GM23338 (cell line): Measurements from ENCODE around the gene KCNK15. TPM values are rescaled to one million over a fixed set of nuclear protein-coding genes. Genes with fewer than 3 reads are reported as not detected.

Experiments used
- polyA plus RNA-seq: library from polyadenylated mRNA; unstranded; fragments of >200 nt; fragmentation: Nextera tagmentation; extraction: Ambion mirVana; gene quantifications from 2 replicates; pipeline ENCODE4 v1.2.1, GENCODE V29; 2016
- total RNA-seq: library from RNA; depleted of rRNA; stranded (reverse); fragments of >200 nt; shearing (Covaris generic); gene quantifications from 2 replicates; pipeline ENCODE4 v1.2.3, GENCODE V29; 2014; rRNA removed
- TF ChIP-seq, protein P1 (sequence below): fragments of 250-450 bp; sonication (Bioruptor Pico); IDR thresholded peaks from 2 replicates; pipeline ENCODE4 v1.5.0; 2020; ENCODE audit warnings: mild to moderate bottlenecking, moderate library complexity
- TF ChIP-seq, protein P2 (sequence below), 2 experiments: fragments of 200-600 bp in 1 of 2; sonication (generic) in 1 of 2; conservative IDR thresholded peaks; 2 replicates each; pipeline versions ENCODE4 v1.5.1 to v1.6.1; 2016 to 2017; ENCODE audit warnings: antibody characterized with exemption in 2 of 2, low read depth in 2 of 2, mild to moderate bottlenecking in 2 of 2, moderate library complexity in 1 of 2

Gene KCNK15
- total and polyA plus RNA-seq, 2 experiments from 2014 or later = 0.63 to 3.3 TPM

DNA sequence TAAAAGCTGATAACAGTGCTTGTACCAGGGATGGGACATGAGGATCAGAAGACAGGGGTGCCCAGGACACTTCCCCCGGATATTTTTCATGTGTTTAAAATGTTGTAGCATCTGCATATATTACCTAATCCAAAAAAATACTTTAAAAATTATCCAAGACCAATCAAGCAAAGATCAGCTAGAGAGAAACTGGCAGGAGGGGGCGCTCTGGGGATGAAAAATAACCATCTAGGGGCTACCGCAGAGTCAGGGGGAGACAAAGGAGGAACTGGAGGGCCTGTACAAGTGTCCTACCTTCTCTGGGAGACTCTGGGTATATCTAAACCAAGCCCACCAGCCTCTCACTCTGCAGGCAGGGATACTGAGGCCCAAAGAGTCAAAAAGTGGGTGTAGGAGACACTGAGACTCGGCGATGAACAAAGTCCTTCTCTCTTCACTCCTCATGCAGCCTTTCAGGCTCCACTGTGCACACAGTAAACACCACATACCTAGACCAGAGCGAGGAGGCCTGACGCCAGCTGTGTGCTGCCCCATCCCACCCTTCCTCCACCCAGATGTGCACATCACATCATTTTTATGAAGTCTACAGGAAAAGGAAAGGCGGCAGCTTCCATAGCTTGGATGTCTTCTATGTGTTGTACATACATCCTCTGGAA, 54.9 kb downstream of the KCNK15 start (continued):
- TF ChIP-seq, protein P1, sequence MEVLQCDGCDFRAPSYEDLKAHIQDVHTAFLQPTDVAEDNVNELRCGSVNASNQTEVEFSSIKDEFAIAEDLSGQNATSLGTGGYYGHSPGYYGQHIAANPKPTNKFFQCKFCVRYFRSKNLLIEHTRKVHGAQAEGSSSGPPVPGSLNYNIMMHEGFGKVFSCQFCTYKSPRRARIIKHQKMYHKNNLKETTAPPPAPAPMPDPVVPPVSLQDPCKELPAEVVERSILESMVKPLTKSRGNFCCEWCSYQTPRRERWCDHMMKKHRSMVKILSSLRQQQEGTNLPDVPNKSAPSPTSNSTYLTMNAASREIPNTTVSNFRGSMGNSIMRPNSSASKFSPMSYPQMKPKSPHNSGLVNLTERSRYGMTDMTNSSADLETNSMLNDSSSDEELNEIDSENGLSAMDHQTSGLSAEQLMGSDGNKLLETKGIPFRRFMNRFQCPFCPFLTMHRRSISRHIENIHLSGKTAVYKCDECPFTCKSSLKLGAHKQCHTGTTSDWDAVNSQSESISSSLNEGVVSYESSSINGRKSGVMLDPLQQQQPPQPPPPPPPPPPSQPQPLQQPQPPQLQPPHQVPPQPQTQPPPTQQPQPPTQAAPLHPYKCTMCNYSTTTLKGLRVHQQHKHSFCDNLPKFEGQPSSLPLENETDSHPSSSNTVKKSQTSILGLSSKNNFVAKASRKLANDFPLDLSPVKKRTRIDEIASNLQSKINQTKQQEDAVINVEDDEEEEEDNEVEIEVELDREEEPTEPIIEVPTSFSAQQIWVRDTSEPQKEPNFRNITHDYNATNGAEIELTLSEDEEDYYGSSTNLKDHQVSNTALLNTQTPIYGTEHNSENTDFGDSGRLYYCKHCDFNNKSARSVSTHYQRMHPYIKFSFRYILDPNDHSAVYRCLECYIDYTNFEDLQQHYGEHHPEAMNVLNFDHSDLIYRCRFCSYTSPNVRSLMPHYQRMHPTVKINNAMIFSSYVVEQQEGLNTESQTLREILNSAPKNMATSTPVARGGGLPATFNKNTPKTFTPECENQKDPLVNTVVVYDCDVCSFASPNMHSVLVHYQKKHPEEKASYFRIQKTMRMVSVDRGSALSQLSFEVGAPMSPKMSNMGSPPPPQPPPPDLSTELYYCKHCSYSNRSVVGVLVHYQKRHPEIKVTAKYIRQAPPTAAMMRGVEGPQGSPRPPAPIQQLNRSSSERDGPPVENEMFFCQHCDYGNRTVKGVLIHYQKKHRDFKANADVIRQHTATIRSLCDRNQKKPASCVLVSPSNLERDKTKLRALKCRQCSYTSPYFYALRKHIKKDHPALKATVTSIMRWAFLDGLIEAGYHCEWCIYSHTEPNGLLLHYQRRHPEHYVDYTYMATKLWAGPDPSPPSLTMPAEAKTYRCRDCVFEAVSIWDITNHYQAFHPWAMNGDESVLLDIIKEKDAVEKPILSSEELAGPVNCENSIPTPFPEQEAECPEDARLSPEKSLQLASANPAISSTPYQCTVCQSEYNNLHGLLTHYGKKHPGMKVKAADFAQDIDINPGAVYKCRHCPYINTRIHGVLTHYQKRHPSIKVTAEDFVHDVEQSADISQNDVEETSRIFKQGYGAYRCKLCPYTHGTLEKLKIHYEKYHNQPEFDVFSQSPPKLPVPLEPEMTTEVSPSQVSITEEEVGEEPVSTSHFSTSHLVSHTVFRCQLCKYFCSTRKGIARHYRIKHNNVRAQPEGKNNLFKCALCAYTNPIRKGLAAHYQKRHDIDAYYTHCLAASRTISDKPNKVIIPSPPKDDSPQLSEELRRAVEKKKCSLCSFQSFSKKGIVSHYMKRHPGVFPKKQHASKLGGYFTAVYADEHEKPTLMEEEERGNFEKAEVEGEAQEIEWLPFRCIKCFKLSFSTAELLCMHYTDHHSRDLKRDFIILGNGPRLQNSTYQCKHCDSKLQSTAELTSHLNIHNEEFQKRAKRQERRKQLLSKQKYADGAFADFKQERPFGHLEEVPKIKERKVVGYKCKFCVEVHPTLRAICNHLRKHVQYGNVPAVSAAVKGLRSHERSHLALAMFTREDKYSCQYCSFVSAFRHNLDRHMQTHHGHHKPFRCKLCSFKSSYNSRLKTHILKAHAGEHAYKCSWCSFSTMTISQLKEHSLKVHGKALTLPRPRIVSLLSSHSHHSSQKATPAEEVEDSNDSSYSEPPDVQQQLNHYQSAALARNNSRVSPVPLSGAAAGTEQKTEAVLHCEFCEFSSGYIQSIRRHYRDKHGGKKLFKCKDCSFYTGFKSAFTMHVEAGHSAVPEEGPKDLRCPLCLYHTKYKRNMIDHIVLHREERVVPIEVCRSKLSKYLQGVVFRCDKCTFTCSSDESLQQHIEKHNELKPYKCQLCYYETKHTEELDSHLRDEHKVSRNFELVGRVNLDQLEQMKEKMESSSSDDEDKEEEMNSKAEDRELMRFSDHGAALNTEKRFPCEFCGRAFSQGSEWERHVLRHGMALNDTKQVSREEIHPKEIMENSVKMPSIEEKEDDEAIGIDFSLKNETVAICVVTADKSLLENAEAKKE (CRISPR knock-in tag) = no peak
- TF ChIP-seq, protein P2, sequence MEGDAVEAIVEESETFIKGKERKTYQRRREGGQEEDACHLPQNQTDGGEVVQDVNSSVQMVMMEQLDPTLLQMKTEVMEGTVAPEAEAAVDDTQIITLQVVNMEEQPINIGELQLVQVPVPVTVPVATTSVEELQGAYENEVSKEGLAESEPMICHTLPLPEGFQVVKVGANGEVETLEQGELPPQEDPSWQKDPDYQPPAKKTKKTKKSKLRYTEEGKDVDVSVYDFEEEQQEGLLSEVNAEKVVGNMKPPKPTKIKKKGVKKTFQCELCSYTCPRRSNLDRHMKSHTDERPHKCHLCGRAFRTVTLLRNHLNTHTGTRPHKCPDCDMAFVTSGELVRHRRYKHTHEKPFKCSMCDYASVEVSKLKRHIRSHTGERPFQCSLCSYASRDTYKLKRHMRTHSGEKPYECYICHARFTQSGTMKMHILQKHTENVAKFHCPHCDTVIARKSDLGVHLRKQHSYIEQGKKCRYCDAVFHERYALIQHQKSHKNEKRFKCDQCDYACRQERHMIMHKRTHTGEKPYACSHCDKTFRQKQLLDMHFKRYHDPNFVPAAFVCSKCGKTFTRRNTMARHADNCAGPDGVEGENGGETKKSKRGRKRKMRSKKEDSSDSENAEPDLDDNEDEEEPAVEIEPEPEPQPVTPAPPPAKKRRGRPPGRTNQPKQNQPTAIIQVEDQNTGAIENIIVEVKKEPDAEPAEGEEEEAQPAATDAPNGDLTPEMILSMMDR (conservative IDR thresholded peaks at IDR 0.05; ENCODE audit: low read depth in 2 of 2) = peak; percentile 71 to 85

Other genes starting within 250 kb of the KCNK15 start
- gene SERINC3, start 223.8 kb upstream of the KCNK15 start, total RNA-seq = 25.4 and 33.0 TPM in 2 replicates
- 18.1 and 18.6 TPM in 2 replicates for gene SERINC3, start 223.8 kb upstream of the KCNK15 start, polyA plus RNA-seq
- gene PKIG, start 163.3 kb upstream of the KCNK15 start, total RNA-seq = 23.9 and 33.2 TPM in 2 replicates
- gene PKIG, start 163.3 kb upstream of the KCNK15 start, polyA plus RNA-seq = 29.7 and 34.9 TPM in 2 replicates
- gene ADA, start 94.2 kb upstream of the KCNK15 start, total RNA-seq = 12.7 and 16.2 TPM in 2 replicates
- gene ADA, start 94.2 kb upstream of the KCNK15 start, polyA plus RNA-seq = 14.6 and 15.8 TPM in 2 replicates
- gene CCN5, start 30.5 kb upstream of the KCNK15 start, total RNA-seq = not detected in 2 replicates
- gene CCN5, start 30.5 kb upstream of the KCNK15 start, polyA plus RNA-seq = not detected in 2 replicates
- 34.5 and 39.7 TPM in 2 replicates for gene RIMS4, start 64.7 kb downstream of the KCNK15 start, total RNA-seq
- 2.9 and 3.5 TPM in 2 replicates for gene RIMS4, start 64.7 kb downstream of the KCNK15 start, polyA plus RNA-seq
- 120 and 121 TPM in 2 replicates for gene YWHAB, start 139.8 kb downstream of the KCNK15 start, total RNA-seq
- 454 and 519 TPM in 2 replicates for gene YWHAB, start 139.8 kb downstream of the KCNK15 start, polyA plus RNA-seq
- gene PABPC1L, start 164.2 kb downstream of the KCNK15 start, total RNA-seq = 44.8 and 49.1 TPM in 2 replicates
- 36.0 and 44.4 TPM in 2 replicates for gene PABPC1L, start 164.2 kb downstream of the KCNK15 start, polyA plus RNA-seq
- gene TOMM34, start 214.5 kb downstream of the KCNK15 start, total RNA-seq = 36.5 and 38.7 TPM in 2 replicates
- gene TOMM34, start 214.5 kb downstream of the KCNK15 start, polyA plus RNA-seq = 27.1 and 27.4 TPM in 2 replicates
- gene STK4, start 220.6 kb downstream of the KCNK15 start, total RNA-seq = 34.3 and 37.7 TPM in 2 replicates
- gene STK4, start 220.6 kb downstream of the KCNK15 start, polyA plus RNA-seq = 42.3 and 58.7 TPM in 2 replicates